HG03432 (cell line): ENCODE measurements around the gene ARHGDIG.

ENCODE experiments used
- ATAC-seq: cut with Tn5 transposase; IDR thresholded peaks from one replicate; pipeline ENCODE4 v1.9.1; 2021; ENCODE audit warnings: mild to moderate bottlenecking, moderate library complexity; ENCODE audit not compliant: unreplicated experiment

ARHGDIG gene

GRCh38 chr16:279531-279930 lies 860 bp upstream of the ARHGDIG start:
- ATAC-seq: no peak

GRCh38 chr16:280005-280460 lies 358 bp upstream of the ARHGDIG start:
- no peak for ATAC-seq

- no peak for ATAC-seq
Observed at GRCh38 chr16:280991-281659, 734 bp downstream of the ARHGDIG start.

- ATAC-seq: no peak
Observed at GRCh38 chr16:281660-282255, 1.4 kb downstream of the ARHGDIG start.

GRCh38 chr16:282491-282890 lies 2.1 kb downstream of the ARHGDIG start:
- no peak for ATAC-seq

- no peak for ATAC-seq
Observed at GRCh38 chr16:283033-283805, 2.8 kb downstream of the ARHGDIG start, which contains the start of gene PDIA2. TSS of gene PDIA2 (plus strand) at chr16:283164. CDS start at chr16:283170, 6 bp downstream.

GRCh38 chr16:284204-285120 lies 4.1 kb downstream of the ARHGDIG start:
- ATAC-seq: no peak

- ATAC-seq: no peak
Observed at GRCh38 chr16:285146-286055, 5.0 kb downstream of the ARHGDIG start.

GRCh38 chr16:286491-287297 lies 6.3 kb downstream of the ARHGDIG start:
- ATAC-seq: no peak

- no peak for ATAC-seq
Observed at GRCh38 chr16:287298-287811, 7.0 kb downstream of the ARHGDIG start.

GRCh38 chr16:287981-288920 lies 7.9 kb downstream of the ARHGDIG start:
- ATAC-seq: no peak

- ATAC-seq: no peak
Observed at GRCh38 chr16:289395-289997, 9.1 kb downstream of the ARHGDIG start.

GRCh38 chr16:290015-290680 lies 9.8 kb downstream of the ARHGDIG start:
- ATAC-seq: no peak

- no peak for ATAC-seq
Observed at GRCh38 chr16:290681-291405, 10.5 kb downstream of the ARHGDIG start.

- no peak for ATAC-seq
Observed at GRCh38 chr16:291539-291938, 11.1 kb downstream of the ARHGDIG start.
